Putamen (tissue), 1 donor: ENCODE measurements around the gene ZNF653.
"Not testable (repeated sequence)": the region's sequence is repeated elsewhere in the genome, so short reads cannot be mapped to it uniquely, and the experiment has no call there.

Experiments
- DNase-seq: peaks from one replicate; pipeline ENCODE4 v3.0.0-alpha.2; 2016; ENCODE audit warnings: low spot score

The ZNF653 gene

DNA sequence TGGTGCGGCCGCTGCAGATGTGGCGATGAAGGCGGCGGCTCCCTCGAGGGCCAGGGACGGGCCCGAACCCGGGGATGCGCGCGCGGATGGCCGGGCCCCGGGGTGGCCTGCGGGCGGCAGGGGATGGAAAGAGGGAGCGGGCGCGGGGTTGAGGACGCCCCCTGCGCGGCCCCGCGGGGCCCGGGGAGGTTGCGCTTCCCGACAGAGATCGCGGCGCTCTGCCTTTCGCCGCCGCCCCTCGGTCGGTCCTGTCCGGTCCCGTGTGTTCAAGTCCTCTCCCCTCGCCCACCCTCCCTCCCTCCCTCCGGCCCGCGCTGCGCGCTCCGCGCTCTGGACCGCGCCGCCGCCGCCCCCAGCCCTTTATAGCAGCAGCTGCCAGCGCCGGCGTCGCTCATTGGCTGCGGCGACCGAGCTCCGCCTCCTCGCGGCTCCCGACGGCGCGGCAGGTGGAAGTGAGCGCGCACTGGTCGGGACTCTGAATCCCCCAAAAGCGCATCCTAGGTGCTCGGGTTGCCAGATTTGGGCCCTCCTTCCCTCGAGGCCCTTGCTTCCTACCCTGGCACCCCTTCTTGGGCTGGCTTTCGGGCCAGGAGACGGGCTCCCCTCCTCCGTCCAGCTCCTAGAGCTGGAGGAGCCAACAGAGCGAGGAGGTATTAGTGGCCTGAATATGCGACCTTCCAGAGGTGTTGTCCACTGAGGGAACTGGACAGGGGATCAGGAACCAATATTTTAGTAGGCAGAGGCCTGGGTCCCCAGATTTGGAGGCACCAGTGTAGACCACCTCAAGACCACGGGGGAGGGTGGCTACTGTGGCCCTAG lies 24.7 kb downstream of the ZNF653 start, which contains the start of gene ELAVL3:
TSS of gene ELAVL3 (minus strand) at position 332 of the 819 bp plus-strand sequence. CDS start 438 bp downstream, outside the sequence.
- peak; percentile 77 for DNase-seq

DNA sequence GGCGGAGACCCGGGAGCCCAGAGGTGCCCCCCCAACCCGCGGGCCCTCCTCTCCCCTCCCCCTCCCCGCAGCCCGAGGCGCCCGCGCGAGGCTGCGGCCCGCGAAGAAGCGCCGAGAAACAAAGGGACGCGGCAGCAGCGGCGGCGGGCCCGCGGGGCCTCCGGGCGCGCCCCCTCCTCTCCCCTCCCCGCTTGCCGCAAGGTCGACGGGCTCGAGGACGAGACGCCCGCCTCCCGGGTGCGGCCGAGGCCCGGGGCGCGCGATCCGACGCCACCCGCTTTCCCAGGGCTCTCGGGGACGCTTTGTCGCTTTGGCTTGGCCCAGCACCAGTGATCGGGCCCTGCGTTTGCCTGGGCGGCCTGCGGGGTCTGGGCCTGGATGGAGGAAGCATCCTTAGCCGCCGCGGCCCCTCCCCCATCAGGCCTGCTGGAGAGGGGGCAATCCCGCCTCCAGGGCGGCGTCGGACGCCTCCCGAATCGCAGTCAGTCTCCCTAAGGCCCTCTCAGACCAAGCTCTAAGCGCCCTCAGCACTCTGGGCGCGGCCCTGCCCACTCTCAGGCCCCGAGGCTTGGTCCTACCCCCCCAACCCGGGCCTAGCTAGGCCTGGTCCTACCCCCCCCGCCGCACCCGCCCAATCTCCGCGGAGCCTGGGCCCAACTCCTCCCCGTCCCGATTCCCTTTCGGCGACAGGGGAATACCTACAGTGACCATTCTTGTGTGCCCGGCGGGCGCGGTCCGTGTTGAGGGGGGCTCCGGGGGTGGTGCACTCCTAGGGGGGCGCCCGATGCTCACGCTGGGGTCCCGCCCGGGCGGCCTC lies 25.5 kb downstream of the ZNF653 start:
- no peak for DNase-seq

DNA sequence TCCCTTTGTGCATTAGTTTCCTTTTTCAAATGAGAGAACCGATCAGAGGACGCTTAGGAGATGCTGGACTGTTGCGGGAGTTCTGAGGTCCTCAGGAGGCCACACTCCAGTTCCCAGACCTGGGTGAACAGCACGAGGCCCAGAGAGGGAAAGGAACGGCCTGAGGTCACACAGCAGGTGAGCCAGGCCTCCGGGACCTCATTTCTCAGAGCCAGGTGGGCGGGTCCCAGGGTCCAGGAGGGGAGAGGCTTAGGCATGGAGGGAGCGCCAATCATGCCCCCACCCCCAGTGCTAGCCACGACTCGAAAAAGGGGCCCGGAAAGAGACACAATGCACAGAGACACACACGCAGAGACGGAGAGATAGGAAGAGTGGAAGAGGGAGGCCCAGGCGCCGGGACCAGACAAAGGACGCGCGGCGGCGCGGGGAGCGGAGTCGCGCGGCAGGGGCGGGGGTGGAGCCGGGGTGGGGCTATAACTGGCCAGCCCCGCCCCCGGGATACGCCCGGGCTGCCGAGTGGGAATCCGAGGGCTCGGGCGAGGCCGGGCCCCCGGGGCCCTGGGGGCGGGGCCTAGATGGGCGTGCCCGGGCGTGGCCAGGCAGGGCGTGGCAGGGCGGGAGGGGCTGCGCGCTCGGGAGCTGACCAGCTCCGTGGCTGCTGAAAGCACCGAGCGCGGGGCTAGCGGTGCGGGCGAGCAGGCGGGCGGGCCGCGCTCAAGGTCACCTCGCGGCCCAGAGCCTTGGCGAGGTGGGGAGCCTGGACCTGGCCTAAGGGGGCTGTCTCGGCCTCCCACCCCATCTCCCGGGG lies 26.3 kb downstream of the ZNF653 start:
- DNase-seq, result peak; percentile 85

DNA sequence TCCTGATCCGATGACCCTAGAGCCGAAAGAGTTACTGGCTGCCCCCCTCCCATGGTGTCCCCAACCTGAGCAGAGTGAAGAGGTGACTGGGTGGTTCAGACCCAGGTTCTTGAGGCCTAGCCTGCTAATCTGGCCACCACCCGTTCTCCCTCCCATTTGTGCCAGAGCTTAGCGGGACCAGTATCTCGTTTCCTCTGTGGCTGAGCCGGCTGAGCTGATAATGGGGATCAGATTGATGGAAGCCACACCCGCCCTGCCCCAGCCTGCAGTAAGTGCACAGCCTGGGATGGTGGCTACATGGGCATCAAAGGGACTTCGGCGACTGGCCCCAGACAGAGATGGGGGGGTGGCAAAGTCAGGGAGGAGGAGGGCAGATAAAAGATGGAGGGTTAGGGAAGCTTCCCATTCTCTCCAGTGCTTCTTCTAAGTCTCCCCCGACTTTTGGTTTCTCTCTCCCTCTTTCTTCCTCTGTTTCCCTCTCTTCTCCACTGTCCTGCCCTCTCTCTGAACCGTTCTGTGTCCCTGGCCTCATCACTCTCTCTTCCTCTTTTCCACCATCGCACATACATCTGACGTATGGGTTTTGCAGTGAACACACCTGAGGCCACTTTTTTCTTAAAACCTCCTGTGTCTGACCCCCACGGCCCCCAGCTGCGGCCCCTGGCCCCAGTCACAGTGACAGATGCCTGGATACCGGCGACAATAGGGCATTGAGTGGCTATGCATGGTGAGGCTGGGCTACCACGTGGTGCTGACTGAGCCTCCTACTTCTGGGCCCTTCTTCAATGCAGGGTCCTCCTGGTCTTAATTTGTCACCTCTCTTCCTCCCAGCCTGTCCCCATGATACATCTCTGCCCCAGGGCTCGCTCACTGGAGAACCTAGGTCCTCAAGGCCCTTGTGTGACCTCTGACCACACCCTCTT lies 27.2 kb downstream of the ZNF653 start:
- peak; percentile 49 for DNase-seq

DNA sequence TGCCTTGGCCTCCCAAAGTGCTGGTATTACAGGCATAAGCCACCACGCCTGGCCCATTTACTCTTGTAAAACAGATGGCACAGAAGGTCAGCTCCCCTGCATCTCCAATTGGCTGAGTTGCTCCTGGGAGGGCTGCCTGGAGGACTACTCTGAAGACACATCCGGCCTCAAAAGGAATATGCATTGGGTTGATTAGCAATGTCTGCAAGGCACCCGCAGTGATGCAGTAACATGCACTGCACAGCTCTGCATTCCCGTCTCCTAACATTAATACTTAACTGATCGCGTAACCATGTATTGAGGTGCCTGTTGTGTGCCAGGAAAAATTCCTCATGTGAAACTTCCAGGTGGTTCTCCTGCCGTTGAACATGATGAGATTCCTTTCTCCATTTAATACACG lies 29.8 kb downstream of the ZNF653 start:
- DNase-seq, result no peak

DNA sequence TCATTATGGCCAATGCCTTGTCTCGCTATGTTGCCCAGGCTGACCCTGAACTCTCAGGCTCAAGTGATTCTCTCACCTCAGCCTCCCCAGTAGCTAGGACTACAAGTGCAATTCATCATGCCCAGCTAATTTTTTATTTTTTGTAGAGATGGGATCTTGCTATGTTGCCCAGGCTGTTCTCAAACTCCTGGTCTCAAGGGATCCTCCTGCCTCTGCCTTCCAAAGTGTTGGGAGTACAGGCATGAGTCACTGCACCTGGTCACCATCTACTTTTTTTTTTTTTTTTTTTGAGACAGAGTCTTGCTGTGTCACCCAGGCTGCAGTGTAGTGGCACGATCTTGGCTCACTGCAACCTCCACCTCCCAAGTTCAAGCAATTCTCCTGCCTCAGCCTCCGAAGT lies 30.3 kb downstream of the ZNF653 start:
- not testable (repeated sequence) for DNase-seq

DNA sequence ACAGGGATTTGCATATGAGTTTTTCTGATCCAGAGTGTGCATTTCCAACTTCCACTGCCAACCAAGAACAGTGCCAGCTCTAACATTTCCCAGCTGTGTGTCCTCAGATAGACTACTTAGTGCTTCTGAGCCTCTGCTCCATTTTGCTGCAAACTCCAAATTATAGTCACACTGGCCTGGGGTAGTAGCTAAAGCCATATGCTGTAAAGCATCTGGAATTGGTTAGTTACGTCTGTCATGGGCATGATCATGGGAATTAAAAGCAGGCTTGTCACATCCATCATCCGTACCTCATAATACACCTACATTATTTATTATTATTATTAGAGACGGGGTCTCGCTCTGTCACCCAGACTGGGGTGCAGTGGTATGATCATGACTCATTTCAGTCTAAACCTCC lies 31.9 kb downstream of the ZNF653 start:
- no peak for DNase-seq

DNA sequence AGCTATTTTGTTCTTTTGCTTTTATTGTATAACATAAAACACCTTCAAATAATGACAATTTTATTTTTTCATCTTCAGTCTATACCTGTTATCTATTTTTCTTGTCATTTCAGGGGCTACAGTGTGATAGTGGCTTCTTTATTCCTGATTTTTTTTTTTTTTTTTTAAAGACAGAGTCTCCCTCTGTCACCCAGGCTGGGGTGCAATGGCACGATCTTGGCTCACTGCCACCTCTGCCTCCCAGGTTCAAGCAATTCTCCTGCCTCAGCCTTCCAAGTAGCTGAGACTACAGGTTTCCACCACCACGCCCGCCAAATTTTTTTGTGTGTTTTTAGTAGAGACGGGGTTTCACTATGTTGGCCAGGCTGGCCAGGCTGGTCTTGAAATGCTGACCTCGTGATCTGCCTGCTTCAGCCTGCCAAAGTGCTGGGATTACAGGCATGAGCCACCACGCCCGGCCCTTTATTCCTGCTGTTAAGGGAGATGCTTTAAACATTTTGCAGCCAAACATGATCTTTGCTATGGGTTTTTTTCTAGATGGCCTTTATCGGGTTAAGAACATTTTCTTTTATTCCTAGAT lies 37.3 kb downstream of the ZNF653 start:
- not testable (repeated sequence) for DNase-seq

DNA sequence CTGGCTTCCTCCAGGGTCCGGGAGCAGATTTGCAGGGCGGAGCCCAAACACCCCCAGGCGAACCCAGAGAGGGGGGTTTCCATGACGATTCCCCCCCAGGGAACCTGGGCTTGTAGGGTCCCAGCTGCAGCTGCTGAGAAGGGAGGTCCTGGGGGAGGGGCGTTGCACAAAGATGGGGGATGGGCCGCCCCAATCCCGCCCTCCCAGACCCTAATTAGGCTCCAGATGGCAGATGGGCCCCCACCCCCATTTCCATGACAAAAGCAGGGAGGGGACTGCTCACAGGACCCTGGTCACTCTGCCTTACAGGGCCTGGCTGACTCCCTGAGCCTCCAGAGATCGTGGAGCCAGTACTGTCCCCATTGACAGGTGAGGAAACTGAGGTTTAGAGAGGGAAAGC lies 40.0 kb downstream of the ZNF653 start:
- no peak for DNase-seq

DNA sequence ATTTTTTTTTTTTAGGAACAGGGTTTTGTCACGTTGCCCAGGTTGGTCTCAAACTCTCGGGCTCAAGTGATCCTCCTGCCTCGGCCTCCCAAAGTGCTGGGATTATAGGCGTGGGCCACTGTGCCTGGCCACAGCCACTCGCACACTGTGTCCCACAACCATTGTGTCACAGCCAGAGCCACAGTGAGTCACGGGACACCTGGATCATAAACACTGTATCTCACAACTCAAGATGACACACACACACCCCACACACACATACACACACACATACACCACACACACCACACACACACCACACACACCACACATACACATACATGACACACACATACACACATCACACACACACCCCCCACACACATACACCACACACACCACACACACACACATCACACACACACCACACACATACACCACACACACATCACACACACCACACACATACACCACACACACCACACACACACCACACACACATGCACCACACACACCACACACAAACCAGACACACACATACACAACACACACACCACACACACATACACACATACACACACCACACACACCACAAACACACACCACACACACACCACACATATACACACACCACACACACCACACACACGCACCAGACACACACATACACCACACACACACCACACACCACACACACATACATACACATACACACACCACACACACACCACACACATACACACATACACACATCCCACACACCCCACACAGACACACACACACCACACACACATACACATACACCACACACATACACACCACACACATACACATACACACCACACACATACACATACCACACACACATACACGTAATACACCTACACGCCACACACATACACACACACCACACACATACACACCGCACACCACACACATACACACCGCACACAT lies 41.0 kb downstream of the ZNF653 start:
- DNase-seq, result no peak

DNA sequence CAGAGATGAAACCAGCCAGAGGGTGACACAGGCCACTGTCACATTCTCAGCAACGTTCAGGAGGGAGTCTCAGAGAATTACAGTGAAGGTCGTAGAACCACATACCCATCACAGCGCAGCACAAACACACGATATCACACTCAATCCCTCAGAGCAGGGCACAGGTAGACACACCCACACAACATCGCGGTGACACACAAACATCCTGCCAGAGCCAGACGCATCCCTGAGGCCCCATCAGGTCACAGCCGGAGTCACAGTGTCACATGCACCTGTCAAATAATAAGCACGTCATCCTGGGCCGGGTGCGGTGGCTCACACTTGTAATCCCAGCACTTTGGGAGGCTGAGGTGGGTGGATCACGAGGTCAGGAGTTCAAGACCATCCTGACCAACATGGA lies 42.2 kb downstream of the ZNF653 start:
- DNase-seq, result no peak

DNA sequence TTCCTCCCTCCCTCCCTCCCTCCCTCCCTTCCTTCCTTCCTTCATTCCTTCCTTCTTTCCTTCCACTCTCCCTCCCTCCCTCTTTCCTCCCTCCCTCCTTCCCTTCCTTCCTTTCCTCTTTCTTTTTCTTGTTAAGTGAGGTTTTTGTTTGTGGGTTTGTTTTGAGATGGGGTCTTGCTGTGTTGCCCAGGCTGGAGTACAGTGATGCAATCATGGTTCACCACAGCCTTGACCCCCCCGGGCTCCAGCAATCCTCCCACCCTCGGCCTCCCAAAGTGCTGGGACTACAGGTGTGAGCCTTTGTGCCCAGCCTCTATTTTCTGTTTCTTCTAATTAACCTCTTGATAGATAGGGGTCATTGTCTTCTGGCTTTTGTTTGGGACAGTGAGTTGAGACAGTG lies 44.2 kb downstream of the ZNF653 start:
- no peak for DNase-seq

DNA sequence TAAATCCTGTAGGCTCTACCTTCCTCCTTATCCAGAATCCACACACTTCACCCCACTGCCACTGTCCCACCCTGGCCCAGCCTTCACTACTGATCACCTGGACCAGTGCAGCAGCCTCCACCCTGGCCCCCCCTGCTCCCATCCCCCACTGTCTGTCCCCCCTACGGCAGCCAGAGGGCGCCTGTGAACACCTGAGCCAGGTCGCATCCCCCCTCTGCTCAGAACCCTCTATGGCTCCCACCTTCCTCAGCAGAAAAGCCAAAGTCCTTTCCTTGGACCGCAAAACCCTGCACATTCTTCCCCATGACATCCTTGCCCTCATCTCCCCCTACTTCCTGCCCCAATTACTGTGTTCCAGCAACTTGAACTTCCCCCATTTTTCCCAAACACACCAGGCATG lies 45.4 kb downstream of the ZNF653 start:
- DNase-seq, result no peak

DNA sequence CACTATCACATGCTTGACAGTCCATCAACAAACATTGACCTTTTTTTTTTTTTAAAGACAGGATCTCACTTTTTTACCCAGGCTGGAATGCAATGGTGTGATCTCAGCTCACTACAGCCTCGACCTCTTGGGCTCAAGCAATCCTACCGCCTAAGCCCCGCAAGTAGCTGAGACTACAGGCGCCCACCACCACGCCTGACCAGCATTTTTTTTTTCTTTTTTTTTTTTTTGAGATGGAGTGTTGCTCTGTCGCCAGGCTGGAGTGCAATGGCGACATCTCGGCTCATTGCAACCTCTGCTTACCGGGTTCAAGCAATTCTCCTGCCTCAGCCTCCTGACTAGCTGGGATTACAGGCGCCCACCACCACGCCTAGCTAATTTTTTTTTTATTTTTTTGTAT lies 46.7 kb downstream of the ZNF653 start:
- DNase-seq, result not testable (repeated sequence)

DNA sequence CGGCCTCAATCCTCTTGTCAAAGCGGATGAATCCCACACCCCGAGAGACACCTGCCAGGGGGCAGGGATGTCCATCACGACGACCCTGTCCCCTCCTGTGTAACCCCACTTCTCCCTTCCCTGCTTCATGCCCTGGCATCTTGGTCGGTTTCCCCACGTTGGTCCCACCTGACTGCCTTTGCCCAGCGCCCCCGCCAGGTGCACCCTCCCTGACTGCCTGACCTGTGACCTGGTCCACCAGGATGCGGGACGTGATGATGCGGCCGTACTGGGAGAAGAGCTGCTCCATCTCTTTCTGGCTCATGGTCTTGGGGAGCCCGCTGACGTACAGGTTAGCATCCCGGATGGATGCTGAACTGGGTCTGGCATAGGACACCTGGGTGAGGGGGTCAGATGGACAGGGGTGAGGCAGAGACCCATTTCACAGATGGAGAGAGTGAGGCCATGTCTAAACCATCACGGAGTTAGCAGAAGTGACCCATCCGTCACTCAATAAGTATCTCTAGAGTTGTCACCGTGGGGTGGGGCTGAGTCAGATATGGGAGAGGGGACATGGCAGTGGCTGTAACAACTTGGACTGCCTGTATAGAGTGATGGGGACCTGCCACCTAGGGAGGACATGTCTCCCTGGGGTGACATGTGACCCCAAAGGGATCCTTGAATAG lies 47.3 kb downstream of the ZNF653 start:
- DNase-seq, result no peak

DNA sequence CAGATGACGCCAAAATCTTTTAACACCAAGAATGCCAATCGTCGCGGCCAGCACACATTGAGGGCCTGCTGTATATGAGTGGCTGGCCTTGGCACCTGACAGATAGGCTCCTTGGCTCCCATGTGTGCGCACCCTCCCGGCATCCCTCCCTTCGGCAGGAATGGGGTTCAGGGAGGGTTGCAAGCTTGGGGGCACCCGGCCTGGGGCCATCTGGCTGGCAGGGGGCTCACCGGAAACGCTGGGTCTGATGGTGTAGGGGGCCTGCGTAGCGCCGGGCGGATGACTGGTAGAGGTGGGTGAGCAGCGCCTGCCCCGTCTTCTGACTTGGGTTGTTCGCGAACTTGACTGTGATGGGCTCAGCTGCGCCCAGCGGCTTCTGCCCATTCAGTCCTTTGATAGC lies 47.8 kb downstream of the ZNF653 start:
- DNase-seq, result no peak

DNA sequence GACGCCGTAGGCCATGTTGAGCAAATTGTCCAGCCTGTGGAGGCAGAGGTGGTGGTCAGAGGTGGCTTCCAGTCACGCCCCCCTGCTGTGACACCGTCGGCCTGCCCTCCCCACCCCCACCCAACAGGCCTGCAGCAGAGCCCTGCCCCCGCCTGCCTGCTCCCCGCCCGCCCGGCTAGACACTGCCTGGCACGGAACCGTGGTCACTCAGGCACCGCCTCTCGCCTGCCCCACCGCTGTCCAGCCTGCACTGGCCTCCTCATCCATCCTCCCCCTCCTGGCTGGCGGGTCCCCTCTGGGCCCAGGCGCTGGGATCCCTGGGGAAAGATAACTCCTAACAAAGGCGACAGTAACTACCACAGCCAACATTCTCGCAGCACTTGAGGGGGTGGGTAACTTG lies 48.5 kb downstream of the ZNF653 start:
- peak; percentile 90 for DNase-seq

DNA sequence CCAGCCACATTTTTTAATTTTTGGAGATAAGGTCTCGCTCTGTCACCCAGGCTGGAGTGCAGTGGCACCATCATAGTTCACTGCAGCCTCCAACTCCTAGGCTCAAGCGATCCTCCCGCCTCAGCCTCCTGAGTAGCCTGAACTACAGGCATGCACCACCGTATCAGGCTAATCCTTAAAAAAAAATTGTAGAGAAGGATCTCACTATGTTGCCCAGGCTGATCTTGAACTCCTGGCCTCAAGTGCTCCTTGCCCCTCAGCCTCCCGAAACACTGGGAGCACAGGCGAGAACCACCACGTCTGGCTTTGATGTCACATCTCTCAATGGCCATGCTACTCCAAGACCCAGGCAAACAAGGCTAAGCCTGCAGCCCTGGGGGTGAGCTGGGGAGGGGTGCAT lies 49.0 kb downstream of the ZNF653 start:
- DNase-seq, result no peak

DNA sequence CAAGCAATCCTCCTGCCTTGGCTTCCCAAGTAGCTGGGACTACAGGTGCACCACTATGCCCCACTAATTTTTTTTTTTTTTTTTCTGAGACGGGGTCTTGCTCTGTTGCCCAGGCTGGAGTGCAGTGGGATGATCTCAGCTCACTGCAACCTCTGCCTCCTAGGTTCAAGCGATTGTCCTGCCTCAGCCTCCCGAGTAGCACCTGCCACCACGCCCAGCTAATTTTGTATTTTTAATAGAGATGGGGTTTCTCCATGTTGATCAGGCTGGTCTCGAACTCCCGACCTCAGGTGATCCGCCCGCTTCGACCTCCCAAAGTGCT lies 50.4 kb downstream of the ZNF653 start:
- not testable (repeated sequence) for DNase-seq
